DOHH2 (cell line): ENCODE results near the gene CASP14.

Experiments used
- CTCF ChIP-seq: fragments of 200-600 bp; sonication (generic); IDR thresholded peaks from one replicate; pipeline ENCODE4 v1.5.1; 2014; ENCODE audit warnings: antibody characterized with exemption, mild to moderate bottlenecking, low read depth, low read length; ENCODE audit not compliant: poor library complexity, severe bottlenecking
- EZH2phosphoT487 ChIP-seq: fragments of 200-600 bp; sonication (generic); IDR thresholded peaks from 2 replicates; pipeline ENCODE4 v1.6.1; 2017; ENCODE audit warnings: borderline replicate concordance, mild to moderate bottlenecking, antibody characterized with exemption, low read length, moderate library complexity, mixed read lengths

GRCh38 chr19:15037586-15037985 lies 11.7 kb upstream of the CASP14 start:
- no peak for TF ChIP-seq CTCF
- TF ChIP-seq EZH2phosphoT487 = no peak
